SK-N-SH (cell line): ENCODE results near the gene CHMP4A. TPM values are rescaled to one million over a fixed set of nuclear protein-coding genes. Genes with fewer than 3 reads are reported as not detected.

Experiments
- CTCF ChIA-PET: fragments of 300-600, 350-600 bp; formaldehyde crosslinking; extraction: SDS; loops from one replicate; lab custom pipeline; 2021; lab: Yijun Ruan, JAX
- POLR2A ChIA-PET: fragments of 350-600 bp; sonication (Branson Sonifier 250); formaldehyde crosslinking; extraction: SDS; loops from one replicate; lab custom pipeline; 2020; ENCODE audit warnings: antibody characterized with exemption, inconsistent platforms; lab: Yijun Ruan, JAX
- DNase-seq: peaks from one replicate; pipeline ENCODE4 v3.0.0; 2012
- H2AFZ ChIP-seq: fragments of 200-600 bp; sonication (generic); 2 replicates; pipeline ENCODE4 v1.8.1; 2016; ENCODE audit warnings: antibody characterized with exemption, mild to moderate bottlenecking, low read depth
- H3F3A ChIP-seq: fragments of 200-600 bp; sonication (generic); replicated peaks from 2 replicates; pipeline ENCODE3; 2016; ENCODE audit warnings: antibody characterized with exemption, mild to moderate bottlenecking; ENCODE audit not compliant: insufficient read depth
- H3K27ac ChIP-seq, 2 experiments: fragments of 200-500 bp in 1 of 2; fragments of 200-600 bp in 1 of 2; sonication (Bioruptor generic) in 1 of 2; sonication (generic), shearing (Covaris generic) in 1 of 2; 2 replicates each; pipeline versions ENCODE4 v1.5.1 to v1.6.1; 2014 to 2016; ENCODE audit warnings: low read depth in 2 of 2, inconsistent platforms in 1 of 2, low read length in 1 of 2, mild to moderate bottlenecking in 1 of 2, mixed read lengths in 1 of 2
- H3K27me3 ChIP-seq: fragments of 200-600 bp; sonication (generic), shearing (Covaris generic); 2 replicates; pipeline ENCODE4 v1.6.1; 2016; ENCODE audit warnings: mixed run types; ENCODE audit not compliant: insufficient read depth
- H3K36me3 ChIP-seq, 2 experiments: fragments of 200-500 bp in 1 of 2; fragments of 200-600 bp in 1 of 2; sonication (Bioruptor generic) in 1 of 2; sonication (generic) in 1 of 2; replicated peaks in 1 of 2; 2 replicates each; pipeline versions ENCODE3 to v1.5.1; 2014 to 2016; ENCODE audit warnings: low read length in 1 of 2, mild to moderate bottlenecking in 1 of 2; ENCODE audit not compliant: insufficient read depth in 2 of 2, control insufficient read depth in 1 of 2
- H3K4me1 ChIP-seq, 2 experiments: fragments of 200-500 bp in 1 of 2; fragments of 200-600 bp in 1 of 2; sonication (Bioruptor generic) in 1 of 2; sonication (generic), shearing (Covaris generic) in 1 of 2; 2 replicates each; pipeline versions ENCODE4 v1.5.1 to v1.6.1; 2014 to 2016; ENCODE audit warnings: low read depth in 1 of 2, low read length in 1 of 2, mixed run types in 1 of 2; ENCODE audit not compliant: insufficient read depth in 2 of 2, control insufficient read depth in 1 of 2
- H3K4me2 ChIP-seq: fragments of 200-600 bp; sonication (generic), shearing (Covaris generic); 2 replicates; pipeline ENCODE4 v1.6.1; 2017; ENCODE audit warnings: mixed run types
- H3K4me3 ChIP-seq, 2 experiments: fragments of 200-500 bp in 1 of 2; fragments of 200-600 bp in 1 of 2; sonication (Bioruptor generic) in 1 of 2; sonication (generic), shearing (Covaris generic) in 1 of 2; 2 replicates each; pipeline versions ENCODE4 v1.5.1 to v1.8.1; 2014 to 2016; ENCODE audit warnings: low read depth in 2 of 2, inconsistent platforms in 1 of 2, low read length in 1 of 2, mild to moderate bottlenecking in 1 of 2, mixed read lengths in 1 of 2, moderate library complexity in 1 of 2
- H3K79me2 ChIP-seq: fragments of 200-600 bp; sonication (generic); 2 replicates; pipeline ENCODE4 v1.8.1; 2017; ENCODE audit warnings: mild to moderate bottlenecking; ENCODE audit not compliant: insufficient read depth
- H3K9ac ChIP-seq: fragments of 200-600 bp; sonication (generic); 2 replicates; pipeline ENCODE4 v1.6.1; 2017; ENCODE audit warnings: mixed run types
- H3K9me2 ChIP-seq: fragments of 200-600 bp; sonication (generic); 2 replicates; pipeline ENCODE4 v1.6.1; 2017; ENCODE audit warnings: mixed run types
- H3K9me3 ChIP-seq: fragments of 200-600 bp; sonication (generic); 2 replicates; pipeline ENCODE4 v1.6.1; 2017; ENCODE audit warnings: mixed run types, mild to moderate bottlenecking, moderate library complexity
- H4K20me1 ChIP-seq: fragments of 200-600 bp; sonication (generic); 2 replicates; pipeline ENCODE4 v1.6.1; 2017; ENCODE audit warnings: mild to moderate bottlenecking, mixed run types; ENCODE audit not compliant: insufficient read depth
- CTCF ChIP-seq: fragments of 200-600 bp; sonication (generic); IDR thresholded peaks from 2 replicates; pipeline ENCODE4 v1.6.1; 2017; ENCODE audit warnings: antibody characterized with exemption, mild to moderate bottlenecking, moderate library complexity
- ELF1 ChIP-seq: IDR thresholded peaks from 2 replicates; pipeline ENCODE4 v1.4.0; 2012
- EP300 ChIP-seq, 2 experiments: IDR thresholded peaks; 2 replicates each; pipeline versions ENCODE4 v1.4.0 to v1.6.1; 2012; ENCODE audit warnings: borderline replicate concordance in 1 of 2, low read depth in 1 of 2, low read length in 1 of 2
- EZH2phosphoT487 ChIP-seq: fragments of 200-600 bp; sonication (generic); IDR thresholded peaks from 2 replicates; pipeline ENCODE4 v1.6.1; 2017; ENCODE audit warnings: low read depth, mixed run types, mild to moderate bottlenecking, antibody characterized with exemption, moderate library complexity, borderline replicate concordance
- IRF3 ChIP-seq: fragments of 150-350 bp; IDR thresholded peaks from 2 replicates; pipeline ENCODE4 v1.6.1; 2016; ENCODE audit warnings: mild to moderate bottlenecking, low read depth, low read length
- JUND ChIP-seq: IDR thresholded peaks from 2 replicates; pipeline ENCODE4 v1.4.0; 2012
- NRF1 ChIP-seq: IDR thresholded peaks from 2 replicates; pipeline ENCODE4 v1.6.1; 2012; ENCODE audit warnings: low read depth, mild to moderate bottlenecking, low read length
- POLR2AphosphoS5 ChIP-seq: IDR thresholded peaks from 2 replicates; pipeline ENCODE4 v1.6.1; 2012; ENCODE audit warnings: low read depth, low read length
- RAD21 ChIP-seq: IDR thresholded peaks from 2 replicates; pipeline ENCODE4 v1.6.1; 2012; ENCODE audit warnings: mild to moderate bottlenecking, low read length
- REST ChIP-seq: IDR thresholded peaks from 2 replicates; pipeline ENCODE4 v1.6.1; 2012; ENCODE audit warnings: mild to moderate bottlenecking, low read depth, low read length, moderate library complexity
- RFX5 ChIP-seq: IDR thresholded peaks from 2 replicates; pipeline ENCODE4 v1.6.1; 2012; ENCODE audit warnings: mild to moderate bottlenecking, improper control_type of control experiment, low read length
- RXRA ChIP-seq: IDR thresholded peaks from 2 replicates; pipeline ENCODE4 v1.4.0; 2012; ENCODE audit warnings: low read depth, mild to moderate bottlenecking, borderline replicate concordance
- SIN3A ChIP-seq: IDR thresholded peaks from 2 replicates; pipeline ENCODE4 v1.6.1; 2012; ENCODE audit warnings: low read depth, mild to moderate bottlenecking, low read length, moderate library complexity, borderline replicate concordance
- TEAD4 ChIP-seq: IDR thresholded peaks from 2 replicates; pipeline ENCODE4 v1.4.0; 2012; ENCODE audit warnings: mild to moderate bottlenecking, borderline replicate concordance; ENCODE audit not compliant: insufficient read depth
- ZBTB33 ChIP-seq: IDR thresholded peaks from 2 replicates; pipeline ENCODE4 v1.4.0; 2012; ENCODE audit warnings: low read depth, borderline replicate concordance
- WGBS: methylation state at CpG from one replicate; pipeline ENCODE4 v1.1.6; 2017; ENCODE audit warnings: low lambda C conversion rate; 5-methylcytosine and 5-hydroxymethylcytosine counted together
- polyA plus RNA-seq, 3 experiments: library from polyadenylated mRNA; depleted of rRNA; stranded (reverse); fragments of >200 nt; gene quantifications; 2 replicates each; pipeline ENCODE4 v1.2.3, GENCODE V29; 2012

CHMP4A gene
- polyA plus RNA-seq, 1 of the 3 experiments (the other 2 are of a cell fraction): 92.4 TPM

GRCh38 chr14:24232121-24232644, 18.9 kb upstream of the CHMP4A start, which contains the start of gene NEDD8 (continued):
- TF ChIP-seq ZBTB33 (no peak), REST (no peak), EP300 (IDR thresholded peaks at IDR 0.05; ENCODE audit: borderline replicate concordance in 1 of 2, low read depth in 1 of 2, low read length in 1 of 2) (no peak), EZH2phosphoT487 (no peak), TEAD4 (no peak), POLR2AphosphoS5 (peak; percentile 59)

- Histone ChIP-seq H3K9me2 (no peaks in the 10 kb centered on the region), H3K9ac (peak overlapping the region; percentile 82), H3F3A (peaks cover 12% of the 10 kb centered on the region), H2AFZ (peak overlapping the region; percentile 80; the same call in 1 of the 2 replicates), H3K9me3 (no peaks in the 10 kb centered on the region), H3K4me1 (peaks cover 19 to 24% of the 10 kb centered on the region in 2 experiments; a peak in 3 of 4 replicates), H3K27ac (peak overlapping the region; percentile 89 to 99), H3K27me3 (no peaks in the 10 kb centered on the region), H3K79me2 (peaks cover 92% of the 10 kb centered on the region), H3K4me3 (peak overlapping the region; percentile 82 to 93), H4K20me1 (peaks cover 5% of the 10 kb centered on the region), H3K4me2 (peak overlapping the region; percentile 91), H3K36me3 (peaks cover 29 to 31% of the 10 kb centered on the region in 2 experiments)
- peak; percentile 57 for DNase-seq
- POLR2A ChIA-PET: interaction anchor here (0.6 to 1.6 kb wide), 3 partner anchors 10 to 123 kb away, joined by 3 to 7 read pairs (median 4); partner anchors contain the start of gene TINF2
- CTCF ChIA-PET: interaction anchor here (0.8 to 1.6 kb wide), 4 partner anchors 9 to 66 kb away, joined by 4 to 6 read pairs (median 4); partner anchors contain the start of gene MDP1
- 15% methylated on average over 13 of the region's 23 CpGs for WGBS
- no peak for TF ChIP-seq RXRA
- no peak for TF ChIP-seq REST
- TF ChIP-seq CTCF: no peak
- TF ChIP-seq RFX5: no peak
- no peak for TF ChIP-seq NRF1
- TF ChIP-seq IRF3: no peak
- no peak for TF ChIP-seq ELF1
- no peak for TF ChIP-seq RAD21
- TF ChIP-seq JUND: no peak
- no peak for TF ChIP-seq SIN3A
Observed at GRCh38 chr14:24231263-24232120, 18.2 kb upstream of the CHMP4A start.
